HG02852 (cell line): Measurements from ENCODE around the gene ZEB2.

ENCODE experiments used
- ATAC-seq: cut with Tn5 transposase; IDR thresholded peaks from one replicate; pipeline ENCODE4 v1.9.1; 2021; ENCODE audit warnings: mild to moderate bottlenecking, moderate library complexity; ENCODE audit not compliant: unreplicated experiment

Gene ZEB2

DNA sequence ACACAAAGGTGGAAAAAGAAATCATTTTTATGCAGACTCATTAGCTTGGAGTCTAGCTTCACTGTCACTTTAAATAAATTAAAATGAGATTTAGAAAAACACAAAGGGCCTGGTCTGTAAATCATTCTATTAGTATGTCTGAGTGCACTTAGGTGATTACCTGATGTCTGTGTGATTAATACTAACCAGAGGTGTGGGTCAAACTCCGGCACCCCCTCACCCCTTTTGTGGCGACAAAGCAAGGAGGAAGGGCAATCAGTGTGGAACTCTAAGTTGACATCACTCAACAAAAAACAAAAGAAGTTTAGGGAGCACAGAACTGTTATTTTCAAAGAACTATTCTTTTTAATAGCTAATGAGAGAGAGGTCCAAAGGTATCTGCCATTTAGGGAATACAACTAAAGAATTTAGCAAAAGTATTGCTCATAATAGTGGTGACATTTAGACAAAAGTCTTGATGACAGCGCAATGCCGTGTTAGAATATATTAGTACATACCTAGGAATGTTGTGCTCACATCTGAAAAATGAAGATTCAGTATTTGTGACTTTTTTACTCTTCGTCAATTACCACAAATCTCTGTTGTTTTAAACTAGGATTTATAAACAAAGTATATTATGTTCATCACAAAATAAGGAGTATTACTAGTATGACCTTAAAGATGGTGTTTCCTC is 66.3 kb downstream of the ZEB2 start:
- no peak for ATAC-seq

- ATAC-seq: no peak
Observed at GRCh38 chr2:144452989-144453336, 67.0 kb downstream of the ZEB2 start.

DNA sequence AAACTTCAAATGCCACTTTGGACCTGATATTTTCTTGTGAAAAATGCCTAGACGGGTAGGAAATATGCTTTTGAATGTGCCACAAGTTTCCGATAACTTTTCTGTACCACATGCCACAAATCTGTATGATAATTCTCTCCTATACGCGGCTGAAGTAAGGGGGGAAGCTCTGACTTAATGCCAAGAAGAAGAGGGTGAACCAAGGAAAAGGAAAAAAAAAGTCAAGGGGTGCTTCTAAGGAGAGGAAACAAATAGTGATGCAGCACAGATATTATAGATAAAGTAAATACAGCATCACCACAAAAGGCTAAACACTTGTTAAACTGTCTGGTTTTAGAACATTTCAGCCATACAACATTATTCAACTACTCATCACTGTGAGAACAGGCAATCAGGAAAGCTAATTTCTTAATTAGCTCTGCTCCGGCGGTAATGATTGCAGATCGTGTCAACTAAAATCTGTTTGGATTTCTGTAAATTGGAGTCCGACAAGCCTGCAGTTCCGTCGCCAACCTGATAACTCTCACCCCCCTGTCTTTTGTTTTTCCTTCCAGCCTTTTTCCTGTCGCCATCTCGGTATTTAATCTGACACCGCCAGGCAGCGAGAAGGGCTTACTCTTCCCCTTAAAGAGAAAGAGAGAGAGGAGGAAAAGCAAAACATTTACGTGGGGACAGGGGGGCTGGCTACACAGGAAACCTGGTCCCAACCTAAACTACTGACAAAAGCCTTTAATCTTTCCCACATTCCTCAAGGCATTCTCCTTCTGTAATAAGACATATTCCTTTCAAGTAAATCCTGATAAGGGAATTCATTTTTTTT is 67.5 kb downstream of the ZEB2 start:
- ATAC-seq: no peak

DNA sequence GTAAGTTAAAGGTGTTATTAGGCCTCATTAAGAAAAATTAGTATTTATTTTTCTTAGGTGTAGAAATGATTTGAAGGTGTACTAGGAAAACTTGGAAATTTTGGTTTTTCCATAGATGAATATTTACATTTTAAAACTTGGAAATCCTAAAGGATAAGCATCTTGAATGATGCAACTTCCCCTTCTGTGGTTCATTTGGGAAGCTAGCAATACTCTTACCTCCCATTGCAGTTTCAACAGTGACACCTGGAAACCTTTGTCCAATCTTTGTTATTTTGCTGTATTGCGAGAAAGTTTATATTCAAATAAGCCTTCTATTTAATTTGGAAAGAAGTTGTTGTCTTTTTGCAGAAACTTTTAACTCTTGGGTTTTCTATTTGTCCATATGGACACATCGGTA is 68.5 kb downstream of the ZEB2 start:
- ATAC-seq: no peak

GRCh38 chr2:144449028-144449406 is 70.9 kb downstream of the ZEB2 start:
- peak; percentile 79 for ATAC-seq

DNA sequence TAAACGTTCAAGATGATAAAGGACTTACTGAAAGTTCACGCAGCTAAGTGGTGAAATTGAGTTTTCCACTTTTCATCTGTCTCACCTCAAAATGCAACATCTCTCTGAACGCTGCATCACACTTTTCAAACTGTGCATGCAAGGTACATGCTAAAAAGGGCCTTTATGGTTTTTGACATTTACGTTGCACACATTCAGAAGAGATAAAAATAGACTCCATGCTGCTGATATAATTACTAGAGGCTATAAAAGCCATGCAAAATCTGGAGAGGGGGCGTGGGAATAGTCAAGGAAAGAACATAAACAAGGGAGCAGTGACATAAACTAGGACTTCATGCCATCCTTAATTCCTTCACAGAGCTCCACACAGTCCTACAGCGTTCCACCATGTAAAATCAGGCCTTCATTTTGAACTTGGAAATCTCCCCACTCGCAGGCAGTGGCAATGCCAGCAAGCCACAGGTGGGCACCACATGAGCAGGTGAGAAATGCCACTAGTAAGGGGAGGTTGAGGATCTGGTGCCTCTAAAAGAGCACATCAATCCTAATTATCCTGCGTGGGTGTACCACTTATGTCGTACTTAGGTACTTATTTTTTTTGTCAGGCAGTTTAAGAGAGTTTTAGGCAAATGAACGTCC is 71.4 kb downstream of the ZEB2 start:
- ATAC-seq: no peak

GRCh38 chr2:144447535-144447934 is 72.4 kb downstream of the ZEB2 start:
- no peak for ATAC-seq

- ATAC-seq: no peak
Observed at GRCh38 chr2:144446136-144446535, 73.8 kb downstream of the ZEB2 start.

DNA sequence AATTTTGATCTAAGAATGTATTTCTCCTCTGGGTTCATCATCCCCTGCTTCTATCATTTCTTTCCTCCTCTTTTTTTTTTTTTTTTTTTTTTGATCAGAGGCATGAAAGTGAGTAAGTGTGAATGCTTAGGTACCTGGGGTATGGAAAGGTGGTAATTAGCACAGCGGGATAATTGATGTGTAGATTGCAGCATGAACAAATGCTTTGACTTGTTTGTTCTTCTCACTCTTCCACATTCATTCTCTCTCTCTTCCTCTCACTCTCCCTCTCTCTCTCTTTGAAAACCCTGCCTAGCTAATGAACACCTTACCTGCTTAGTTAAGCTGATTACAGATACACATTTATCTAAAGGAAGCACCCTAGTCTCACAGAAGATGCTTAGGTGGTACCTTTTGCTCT is 74.7 kb downstream of the ZEB2 start:
- no peak for ATAC-seq

DNA sequence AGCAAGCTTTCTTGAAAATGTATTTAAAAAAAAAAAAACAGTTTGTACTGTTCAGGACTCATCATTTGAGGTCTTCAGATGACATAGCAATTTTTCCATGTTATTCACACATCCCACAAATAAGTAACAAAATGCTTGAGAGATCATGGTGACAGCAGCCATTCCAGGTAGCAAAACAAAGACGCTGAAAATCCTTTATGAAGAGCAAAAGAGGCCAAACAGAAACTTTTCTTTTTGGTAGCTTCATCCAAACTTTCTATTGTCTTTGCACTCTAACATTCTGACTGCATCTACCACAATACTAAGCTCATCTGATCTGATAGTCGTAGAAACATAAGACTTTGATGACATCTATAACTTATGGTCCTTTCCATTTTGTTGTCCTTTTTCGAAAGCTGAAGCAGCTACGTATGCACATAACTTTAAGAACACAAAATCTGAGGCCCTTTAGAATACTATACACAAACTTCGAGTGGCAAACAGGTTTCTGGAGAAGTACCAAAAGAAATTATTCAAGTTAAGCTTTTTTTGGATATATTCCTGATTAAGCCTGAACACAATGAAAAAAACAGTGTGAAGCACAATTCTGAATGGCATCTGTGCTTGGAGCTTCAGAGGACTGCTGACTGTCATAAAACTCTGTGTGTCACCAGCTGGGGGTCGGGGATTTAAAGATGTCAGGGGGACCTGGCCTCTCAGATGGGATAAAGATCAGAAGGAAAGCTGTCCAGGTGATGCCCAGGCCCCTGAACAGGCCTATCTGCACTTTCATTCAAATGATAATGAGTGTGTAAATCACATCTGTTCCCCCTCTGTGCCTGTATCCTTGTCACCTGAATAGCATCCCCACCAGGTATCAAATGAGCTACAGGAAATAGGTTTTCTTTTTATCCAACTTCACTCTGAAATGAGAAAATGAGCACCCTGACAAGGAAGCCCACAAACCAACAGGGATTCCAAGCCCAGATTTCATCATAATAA is 75.8 kb downstream of the ZEB2 start:
- ATAC-seq: no peak

- no peak for ATAC-seq
Observed at GRCh38 chr2:144441711-144442141, 78.2 kb downstream of the ZEB2 start.

DNA sequence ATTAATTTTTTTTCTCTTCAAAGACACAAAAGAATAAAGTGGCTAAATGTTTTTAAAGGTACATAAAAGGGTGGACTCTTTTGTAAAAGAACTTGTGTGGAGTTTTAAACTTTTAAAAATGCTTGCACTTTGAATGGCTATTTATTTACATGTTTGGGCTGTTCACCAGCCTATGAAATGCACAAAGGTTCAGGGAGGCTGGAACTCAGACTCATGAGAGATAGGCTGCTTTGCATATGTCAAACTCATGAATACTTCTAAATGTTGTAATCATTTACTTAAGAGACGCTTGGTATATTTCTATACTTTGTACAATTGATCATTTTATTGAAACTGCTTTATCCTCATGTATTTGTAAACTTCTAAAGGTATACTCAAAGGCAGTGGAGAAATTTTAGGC is 79.9 kb downstream of the ZEB2 start:
- ATAC-seq: no peak

DNA sequence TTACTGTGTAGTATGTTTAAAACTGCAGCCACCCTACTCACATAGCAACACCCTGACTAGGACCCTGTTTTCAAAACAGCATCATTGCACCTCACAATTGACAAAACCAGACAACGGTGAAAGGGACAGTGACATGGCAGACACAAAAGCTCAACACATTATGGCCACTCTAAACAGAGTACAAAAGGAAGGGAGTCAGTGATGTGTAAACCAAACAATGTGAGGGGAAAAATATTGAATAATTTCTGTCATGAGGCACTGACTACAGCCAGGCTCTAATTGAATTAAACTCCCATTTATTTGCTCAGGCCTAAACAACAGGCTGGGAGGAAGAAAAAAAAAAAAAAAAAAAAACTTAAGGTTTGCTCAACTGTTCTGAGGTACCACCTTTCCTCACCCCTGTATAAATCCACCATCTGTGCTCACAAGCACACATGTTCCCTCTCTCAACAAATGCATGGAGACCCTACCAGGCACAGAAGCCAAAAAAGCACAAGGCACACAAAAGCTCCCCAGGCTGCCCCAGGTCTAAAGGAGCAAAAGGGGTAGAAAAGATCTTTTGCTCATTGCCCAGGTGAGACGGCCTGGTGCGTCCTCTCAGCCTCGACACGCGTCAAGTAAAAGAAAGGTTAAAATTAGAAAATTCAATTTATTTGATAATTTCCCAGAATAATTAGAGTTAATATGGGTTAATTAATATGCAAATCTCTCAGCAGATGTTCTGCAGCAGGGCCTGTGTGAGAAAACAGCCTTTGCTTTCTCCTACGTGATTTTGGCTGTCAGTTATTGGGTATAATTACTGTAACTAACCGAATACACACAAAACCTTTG is 80.9 kb downstream of the ZEB2 start:
- ATAC-seq: no peak

DNA sequence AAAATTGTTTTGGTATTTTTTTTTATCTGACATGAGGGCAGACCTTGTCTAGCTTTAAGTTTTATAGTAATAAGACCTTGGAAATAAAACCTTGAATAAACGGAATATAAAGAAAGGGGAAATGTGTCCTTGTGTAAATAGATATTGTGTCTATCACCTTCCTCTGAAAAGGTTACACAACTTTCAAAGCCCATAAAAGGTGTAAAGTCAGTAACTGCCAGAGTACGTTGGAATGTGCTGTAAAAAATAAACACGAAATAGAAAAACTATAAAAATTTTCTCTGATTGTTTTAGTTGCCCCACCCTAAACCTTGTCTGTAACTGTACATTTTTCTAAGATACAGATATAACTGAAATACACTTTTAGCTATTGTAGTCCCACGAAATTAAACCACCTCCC is 82.3 kb downstream of the ZEB2 start:
- no peak for ATAC-seq

- no peak for ATAC-seq
Observed at GRCh38 chr2:144434425-144435222, 85.3 kb downstream of the ZEB2 start.

GRCh38 chr2:144432921-144433320 is 87.0 kb downstream of the ZEB2 start:
- ATAC-seq: no peak

GRCh38 chr2:144431998-144432397 is 87.9 kb downstream of the ZEB2 start:
- ATAC-seq: no peak

DNA sequence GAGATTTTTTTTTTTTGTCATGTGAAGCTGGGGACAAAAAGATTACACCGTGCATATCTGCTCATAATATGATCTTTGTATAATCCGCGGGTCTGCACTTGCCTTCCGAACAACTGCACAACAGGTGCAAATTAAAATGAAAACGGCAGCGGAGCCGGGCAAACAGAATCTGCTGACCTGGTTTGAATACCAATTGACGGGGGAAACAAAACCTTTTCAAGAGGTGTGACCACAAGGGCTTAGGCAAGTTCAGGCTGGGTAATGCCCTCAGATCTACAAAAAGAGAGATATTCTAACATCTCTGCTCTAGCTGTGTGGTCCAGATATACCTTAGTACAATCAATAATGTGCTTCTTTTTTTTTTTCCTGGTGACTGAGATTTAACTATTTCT is 88.5 kb downstream of the ZEB2 start:
- no peak for ATAC-seq

- peak; percentile 100 for ATAC-seq
Observed at GRCh38 chr2:144430722-144431391, 89.1 kb downstream of the ZEB2 start.
